Lower leg skin (tissue), 3 donors: Measurements from ENCODE around the gene ACTA2.

Experiments used
- POLR2A ChIP-seq, 2 donors: fragments of 450-650 bp; IDR thresholded peaks; one replicate each; pipeline ENCODE4 v1.6.1; 2016 to 2017; ENCODE audit warnings: antibody characterized with exemption in 2 of 2, mild to moderate bottlenecking in 1 of 2, moderate library complexity in 1 of 2
- TF ChIP-seq, protein P1 (sequence below), 3 donors: fragments of 450-650 bp; IDR thresholded peaks; one replicate each; pipeline ENCODE4 v1.5.1; 2016; ENCODE audit warnings: antibody characterized with exemption in 3 of 3, mild to moderate bottlenecking in 3 of 3, moderate library complexity in 2 of 3

- TF ChIP-seq, protein P1, sequence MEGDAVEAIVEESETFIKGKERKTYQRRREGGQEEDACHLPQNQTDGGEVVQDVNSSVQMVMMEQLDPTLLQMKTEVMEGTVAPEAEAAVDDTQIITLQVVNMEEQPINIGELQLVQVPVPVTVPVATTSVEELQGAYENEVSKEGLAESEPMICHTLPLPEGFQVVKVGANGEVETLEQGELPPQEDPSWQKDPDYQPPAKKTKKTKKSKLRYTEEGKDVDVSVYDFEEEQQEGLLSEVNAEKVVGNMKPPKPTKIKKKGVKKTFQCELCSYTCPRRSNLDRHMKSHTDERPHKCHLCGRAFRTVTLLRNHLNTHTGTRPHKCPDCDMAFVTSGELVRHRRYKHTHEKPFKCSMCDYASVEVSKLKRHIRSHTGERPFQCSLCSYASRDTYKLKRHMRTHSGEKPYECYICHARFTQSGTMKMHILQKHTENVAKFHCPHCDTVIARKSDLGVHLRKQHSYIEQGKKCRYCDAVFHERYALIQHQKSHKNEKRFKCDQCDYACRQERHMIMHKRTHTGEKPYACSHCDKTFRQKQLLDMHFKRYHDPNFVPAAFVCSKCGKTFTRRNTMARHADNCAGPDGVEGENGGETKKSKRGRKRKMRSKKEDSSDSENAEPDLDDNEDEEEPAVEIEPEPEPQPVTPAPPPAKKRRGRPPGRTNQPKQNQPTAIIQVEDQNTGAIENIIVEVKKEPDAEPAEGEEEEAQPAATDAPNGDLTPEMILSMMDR (IDR thresholded peaks at IDR 0.05) = no peak
- TF ChIP-seq POLR2A (IDR thresholded peaks at IDR 0.05) = no peak
These were observed 6.4 kb downstream of the ACTA2 start for GRCh38 chr10:88946200-88946599.
